ENCODE data around the gene ERF. TPM values are rescaled to one million over a fixed set of nuclear protein-coding genes. Genes with fewer than 3 reads are reported as not detected.

Gene ERF
- total and polyA plus RNA-seq, 2 of the 8 experiments (the other 6 are each of a cell fraction or from before 2014, with no cell fraction given) = 43.7 to 62.7 TPM

GRCh38 chr19:42242069-42242511 lies 12.8 kb downstream of the ERF start:
- H3K18ac ChIP-seq (ENCODE audit: extremely low read depth, low read length) = 0 out of 2 replicates have a peak overlapping the region, but pooled peaks have one; percentile 28
- peaks cover 0 to 16% of the 10 kb centered on the region in 2 experiments; a peak in 2 of 4 replicates for H3K79me2 ChIP-seq (ENCODE audit: control insufficient read depth in 1 of 2, insufficient read depth in 2 of 2, low read length in 2 of 2)
- H2BK120ac ChIP-seq (replicated peaks; ENCODE audit: low read depth, low read length) = no peak overlapping the region
- H3K4me1 ChIP-seq (replicated peaks in 1 of 4; ENCODE audit: control insufficient read depth in 3 of 4, insufficient read depth in 4 of 4, low read length in 3 of 4) = peaks cover 0 to 12% (median 4%) of the 10 kb centered on the region in 4 experiments; a peak in 6 of 7 replicates
- no peak overlapping the region for H2BK15ac ChIP-seq (ENCODE audit: low read length)
- DNase-seq (ENCODE audit: low read depth in 1 of 2, low spot score in 2 of 2) (no peak), FAIRE-seq (no peak)
- H3K23ac ChIP-seq (ENCODE audit: insufficient read length) = no peak overlapping the region
- peak overlapping the region; percentile 66 to 77 for H3K4me2 ChIP-seq (ENCODE audit: insufficient read depth in 1 of 2, low read depth in 2 of 2, low read length in 2 of 2)
- no peak overlapping the region for H2BK5ac ChIP-seq (ENCODE audit: low read depth, low read length)
- H3K79me1 ChIP-seq (ENCODE audit: low read depth, low read length) = peaks cover 5% of the 10 kb centered on the region; the same call in 1 of the 2 replicates
- H2BK20ac ChIP-seq (ENCODE audit: low read length) = no peak overlapping the region
- peaks cover 7% of the 10 kb centered on the region for H3K23me2 ChIP-seq (ENCODE audit: low read depth, low read length)
- peak overlapping the region; percentile 36 for H4K8ac ChIP-seq (ENCODE audit: extremely low read depth, insufficient read depth, low read length)
- no peak overlapping the region for H3K27ac ChIP-seq (ENCODE audit: low read depth, low read length)
- peak overlapping the region; percentile 57 to 89 (median 72); a peak in 6 of 7 replicates for H3K9ac ChIP-seq (replicated peaks in 1 of 4; ENCODE audit: extremely low read depth in 1 of 4, low read depth in 3 of 4, low read length in 3 of 4)
- 1% methylated on average over 26 of the region's 49 CpGs; no CpG with 5 or more reads in 1 of the 2 experiments for WGBS, 2 experiments (ENCODE audit: extremely low coverage in 1 of 2, insufficient coverage in 1 of 2, insufficient read length in 1 of 2, insufficient replicate concordance in 2 of 2, low coverage in 1 of 2, low lambda C conversion rate in 2 of 2, missing lambda C conversion rate in 1 of 2)
- H3K9me3 ChIP-seq (ENCODE audit: insufficient read depth in 2 of 2, low read depth in 1 of 2, low read length in 1 of 2) = no peaks in the 10 kb centered on the region
- H3K27me3 ChIP-seq (replicated peaks in 1 of 4; ENCODE audit: control insufficient read depth in 3 of 4, extremely low read depth in 1 of 4, insufficient read depth in 3 of 4, low read length in 3 of 4) = no peaks in the 10 kb centered on the region; a peak in 1 of 7 replicates
- H4K5ac ChIP-seq (ENCODE audit: insufficient read length, low read depth, low read length) = no peak overlapping the region
- POLR2A ChIA-PET (ENCODE audit: partially characterized antibody) = interaction anchor here (1.0 to 5.0 kb wide), 9 partner anchors 10 to 156 kb away, joined by 3 to 23 read pairs (median 4); partner anchors contain the start of genes DEDD2 and ZNF526
- H3K14ac ChIP-seq (ENCODE audit: insufficient read length) = no peak overlapping the region
- H4K91ac ChIP-seq (replicated peaks; ENCODE audit: insufficient read length, low read length) = no peak overlapping the region
- CTCF ChIA-PET (ENCODE audit: partially characterized antibody) = interaction anchor here (0.7 to 11.8 kb wide), 13 partner anchors 9 to 133 kb away, joined by 3 to 260 read pairs (median 4); partner anchors contain the start of genes POU2F2 and ZNF526
- no peak overlapping the region for H2AK5ac ChIP-seq (ENCODE audit: low read depth, low read length)
- peak overlapping the region; percentile 81 to 90 (median 85) for H3K4me3 ChIP-seq (ENCODE audit: extremely low read depth in 1 of 4, insufficient read depth in 2 of 4, low read depth in 3 of 4, low read length in 4 of 4)
- no peak overlapping the region for H2AFZ ChIP-seq (ENCODE audit: low read length)
- no peak overlapping the region for H2BK12ac ChIP-seq (ENCODE audit: low read depth, low read length)
- peaks cover 4 to 6% of the 10 kb centered on the region in 2 experiments for H4K20me1 ChIP-seq (replicated peaks in 1 of 2; ENCODE audit: control insufficient read depth in 1 of 2, insufficient read depth in 2 of 2, low read length in 2 of 2)
- peak overlapping the region; percentile 26 for H3K56ac ChIP-seq (replicated peaks; ENCODE audit: insufficient read length, low read depth, low read length)
- no peak overlapping the region for H3K4ac ChIP-seq (replicated peaks; ENCODE audit: insufficient read length, low read depth, low read length)
- H3K36me3 ChIP-seq (ENCODE audit: control insufficient read depth in 2 of 4, insufficient read depth in 4 of 4, low read length in 3 of 4) = peaks cover 0 to 8% (median 3%) of the 10 kb centered on the region in 4 experiments; a peak in 3 of 8 replicates
